Measurements from ENCODE around the gene GASK1A.
"Not testable (repeated sequence)": the region's sequence is repeated elsewhere in the genome, so short reads cannot be mapped to it uniquely, and the experiment has no call there.

The GASK1A gene

DNA sequence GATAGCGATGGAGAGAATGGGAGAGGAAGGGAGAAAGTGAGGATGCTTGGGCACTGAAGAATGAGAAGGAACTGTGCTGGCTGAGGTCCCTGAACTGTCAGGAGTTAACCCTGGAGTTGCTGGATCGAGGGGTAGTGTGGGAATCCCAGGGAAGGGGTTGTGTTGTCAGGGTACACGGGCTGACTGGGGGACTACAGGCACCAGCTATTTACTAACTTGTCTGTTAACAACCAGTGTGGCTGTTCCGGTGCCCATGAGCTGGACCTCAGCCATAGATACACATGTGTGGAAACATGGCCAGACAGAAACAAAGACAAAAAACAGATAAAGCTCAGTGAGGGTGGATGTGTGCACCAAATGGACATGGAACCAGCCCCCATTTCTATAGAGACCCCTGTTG, 55.1 kb downstream of the GASK1A start:
- Histone ChIP-seq H3K27me3 (replicated peaks; ENCODE audit: control insufficient read depth, insufficient read depth, low read length) (peaks cover 3% of the 10 kb centered on the region), H3K9me3 (ENCODE audit: control insufficient read depth, low read length) (no peaks in the 10 kb centered on the region), H3K36me3 (ENCODE audit: control insufficient read depth, insufficient read depth, low read length, severe bottlenecking) (no peaks in the 10 kb centered on the region), H3K4me3 (ENCODE audit: low read length) (no peak overlapping the region), H3K4me1 (ENCODE audit: control insufficient read depth, insufficient read depth, low read length) (peaks cover 11% of the 10 kb centered on the region), H3K9ac (ENCODE audit: low read length) (no peak overlapping the region)
- DNase-seq (ENCODE audit: low read depth), result no peak

DNA sequence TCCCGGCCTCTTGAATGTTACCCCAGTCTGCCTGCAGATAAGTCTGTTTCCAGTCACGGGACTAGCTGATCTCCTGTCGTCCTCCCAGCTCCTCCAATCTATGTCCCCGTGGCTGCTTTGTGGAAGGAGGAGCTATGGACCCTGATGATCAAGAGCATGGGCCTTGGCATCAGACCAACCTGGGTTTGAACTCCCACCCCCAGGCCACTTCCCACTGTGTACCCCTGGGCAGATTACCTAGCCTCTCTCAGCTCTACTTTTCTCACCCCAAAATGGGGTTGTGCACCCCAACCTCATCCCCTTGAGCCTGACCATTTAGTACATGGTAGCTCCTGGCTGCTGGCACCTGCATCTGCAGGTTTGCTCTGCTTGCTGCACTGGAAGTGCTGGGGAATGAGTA, 55.8 kb downstream of the GASK1A start:
- H3K27me3 ChIP-seq (replicated peaks; ENCODE audit: control insufficient read depth, insufficient read depth, low read length), result peaks cover 3% of the 10 kb centered on the region
- H3K9ac ChIP-seq (ENCODE audit: low read length), result no peak overlapping the region
- no peaks in the 10 kb centered on the region for H3K36me3 ChIP-seq (ENCODE audit: control insufficient read depth, insufficient read depth, low read length, severe bottlenecking)
- no peak overlapping the region for H3K4me3 ChIP-seq (ENCODE audit: low read length)
- peaks cover 11% of the 10 kb centered on the region for H3K4me1 ChIP-seq (ENCODE audit: control insufficient read depth, insufficient read depth, low read length)
- no peaks in the 10 kb centered on the region for H3K9me3 ChIP-seq (ENCODE audit: control insufficient read depth, low read length)
- no peak for DNase-seq (ENCODE audit: low read depth)

DNA sequence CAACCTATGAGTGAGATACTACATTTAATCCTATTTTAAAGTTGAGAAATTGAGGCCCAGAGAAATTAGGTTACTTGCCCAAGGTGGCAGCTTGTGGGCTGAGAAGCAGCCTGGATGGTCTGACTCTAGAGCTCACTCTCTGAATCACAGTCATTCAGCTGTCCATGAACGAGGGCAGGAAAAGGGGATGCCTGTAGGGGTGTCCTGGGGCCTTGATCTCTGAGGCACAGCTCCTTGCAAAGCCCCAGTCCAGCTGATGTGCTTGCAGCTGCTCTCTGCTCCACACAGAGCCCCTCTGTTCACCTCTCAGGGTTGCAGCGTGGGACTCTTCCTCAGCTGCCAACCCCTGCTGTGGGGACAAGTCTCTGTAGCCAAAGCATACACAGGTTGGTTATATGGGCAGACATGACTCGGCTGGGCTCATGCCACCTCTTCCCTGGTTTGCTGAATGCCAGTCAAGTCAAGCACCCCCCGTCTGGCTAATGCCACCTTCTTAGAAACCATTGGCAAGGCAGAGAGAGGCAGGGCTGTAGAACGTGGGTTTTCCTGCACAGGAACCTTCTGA, 56.8 kb downstream of the GASK1A start:
- peaks cover 11% of the 10 kb centered on the region for H3K4me1 ChIP-seq (ENCODE audit: control insufficient read depth, insufficient read depth, low read length)
- H3K4me3 ChIP-seq (ENCODE audit: low read length), result no peak overlapping the region
- H3K9ac ChIP-seq (ENCODE audit: low read length), result no peak overlapping the region
- no peaks in the 10 kb centered on the region for H3K9me3 ChIP-seq (ENCODE audit: control insufficient read depth, low read length)
- H3K27me3 ChIP-seq (replicated peaks; ENCODE audit: control insufficient read depth, insufficient read depth, low read length), result peaks cover 3% of the 10 kb centered on the region
- H3K36me3 ChIP-seq (ENCODE audit: control insufficient read depth, insufficient read depth, low read length, severe bottlenecking), result no peaks in the 10 kb centered on the region
- no peak for DNase-seq (ENCODE audit: low read depth)

DNA sequence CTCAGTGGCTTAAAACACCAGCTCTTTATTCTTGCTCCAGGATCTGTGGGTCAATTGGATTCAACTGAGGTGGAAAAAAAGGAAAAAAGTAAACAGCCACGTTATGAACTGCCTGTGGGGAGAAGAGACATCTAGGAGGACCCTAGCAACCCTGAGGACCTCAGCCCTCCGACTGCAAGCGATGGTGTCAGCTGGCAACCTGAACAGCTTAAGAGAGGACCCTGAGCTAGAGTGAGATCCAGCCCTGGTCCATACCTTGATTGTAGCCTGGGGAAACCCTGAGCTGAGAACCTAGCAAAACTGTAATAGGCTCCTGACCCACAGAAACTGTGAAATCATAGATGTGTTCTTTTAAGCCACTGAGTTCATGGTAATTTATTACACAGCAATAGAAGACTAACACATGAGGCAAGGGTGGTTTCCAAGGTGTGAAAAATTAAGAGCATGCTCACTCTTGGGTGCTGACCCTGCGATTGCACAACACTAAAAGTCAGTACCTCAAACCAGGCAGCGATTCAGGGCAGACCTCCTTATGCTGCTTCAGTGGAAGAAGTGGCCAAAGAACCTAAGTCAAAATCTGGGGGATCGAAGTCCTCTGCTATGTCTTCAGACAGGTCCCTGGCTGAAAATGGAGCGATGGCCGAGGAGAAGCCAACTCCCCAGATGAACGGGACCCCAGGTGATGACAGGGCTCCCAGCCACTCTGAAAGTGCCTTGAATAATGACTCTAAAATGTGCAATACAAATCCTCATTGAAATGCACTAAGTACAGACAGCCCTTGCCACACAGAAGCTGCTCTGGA, 57.7 kb downstream of the GASK1A start:
- peaks cover 3% of the 10 kb centered on the region for H3K27me3 ChIP-seq (replicated peaks; ENCODE audit: control insufficient read depth, insufficient read depth, low read length)
- H3K4me1 ChIP-seq (ENCODE audit: control insufficient read depth, insufficient read depth, low read length), result peaks cover 2% of the 10 kb centered on the region
- no peak for DNase-seq (ENCODE audit: low read depth)
- H3K9ac ChIP-seq (ENCODE audit: low read length), result no peak overlapping the region
- H3K36me3 ChIP-seq (ENCODE audit: control insufficient read depth, insufficient read depth, low read length, severe bottlenecking), result no peaks in the 10 kb centered on the region
- no peak overlapping the region for H3K4me3 ChIP-seq (ENCODE audit: low read length)
- no peaks in the 10 kb centered on the region for H3K9me3 ChIP-seq (ENCODE audit: control insufficient read depth, low read length)

DNA sequence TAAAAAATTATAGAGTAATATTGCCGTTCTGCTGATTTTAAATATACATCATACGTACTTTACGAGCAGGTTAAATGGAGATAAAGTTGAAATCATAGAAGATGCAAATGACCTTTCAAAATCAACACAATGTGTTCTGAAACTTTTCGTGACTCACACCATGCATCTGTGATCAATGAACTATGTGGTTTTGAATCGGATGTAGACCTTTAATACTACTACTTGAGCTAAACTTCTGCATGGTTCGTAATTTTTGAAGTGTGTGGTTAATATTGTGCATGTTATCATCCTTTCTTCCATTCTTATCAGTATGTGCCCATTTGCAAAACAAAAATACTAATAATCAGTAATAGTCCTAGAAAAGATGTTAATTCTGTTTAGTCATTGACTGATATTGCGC, 58.9 kb downstream of the GASK1A start:
- no peak for DNase-seq (ENCODE audit: low read depth)
- Histone ChIP-seq H3K4me3 (ENCODE audit: low read length) (no peak overlapping the region), H3K9ac (ENCODE audit: low read length) (no peak overlapping the region), H3K27me3 (replicated peaks; ENCODE audit: control insufficient read depth, insufficient read depth, low read length) (peaks cover 3% of the 10 kb centered on the region), H3K36me3 (ENCODE audit: control insufficient read depth, insufficient read depth, low read length, severe bottlenecking) (no peaks in the 10 kb centered on the region), H3K9me3 (ENCODE audit: control insufficient read depth, low read length) (no peaks in the 10 kb centered on the region), H3K4me1 (ENCODE audit: control insufficient read depth, insufficient read depth, low read length) (no peaks in the 10 kb centered on the region)

DNA sequence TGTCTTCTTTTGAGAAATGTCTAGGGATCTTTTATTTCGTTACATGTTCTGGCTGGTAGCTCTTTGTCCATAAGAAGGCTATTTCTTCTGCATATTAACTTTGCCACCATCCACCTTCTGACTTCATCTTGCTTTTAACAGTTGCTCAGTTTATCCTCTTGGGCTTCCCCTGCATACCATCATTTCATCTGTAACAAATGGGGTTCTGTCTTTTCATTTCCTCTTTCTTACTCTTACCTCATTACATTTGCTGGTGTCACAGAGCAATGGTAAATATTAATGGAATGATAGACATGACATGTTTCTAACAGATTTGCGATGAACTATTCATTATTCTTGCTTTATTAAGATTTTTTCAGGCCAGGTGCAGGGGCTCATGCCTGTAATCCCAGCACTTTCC, 62.4 kb downstream of the GASK1A start:
- Histone ChIP-seq H3K9me3 (ENCODE audit: control insufficient read depth, low read length) (peaks cover 31% of the 10 kb centered on the region), H3K9ac (ENCODE audit: low read length) (no peak overlapping the region), H3K4me1 (ENCODE audit: control insufficient read depth, insufficient read depth, low read length) (no peaks in the 10 kb centered on the region), H3K4me3 (ENCODE audit: low read length) (no peak overlapping the region), H3K36me3 (ENCODE audit: control insufficient read depth, insufficient read depth, low read length, severe bottlenecking) (no peaks in the 10 kb centered on the region), H3K27me3 (replicated peaks; ENCODE audit: control insufficient read depth, insufficient read depth, low read length) (no peaks in the 10 kb centered on the region)
- DNase-seq (ENCODE audit: low read depth), result no peak

DNA sequence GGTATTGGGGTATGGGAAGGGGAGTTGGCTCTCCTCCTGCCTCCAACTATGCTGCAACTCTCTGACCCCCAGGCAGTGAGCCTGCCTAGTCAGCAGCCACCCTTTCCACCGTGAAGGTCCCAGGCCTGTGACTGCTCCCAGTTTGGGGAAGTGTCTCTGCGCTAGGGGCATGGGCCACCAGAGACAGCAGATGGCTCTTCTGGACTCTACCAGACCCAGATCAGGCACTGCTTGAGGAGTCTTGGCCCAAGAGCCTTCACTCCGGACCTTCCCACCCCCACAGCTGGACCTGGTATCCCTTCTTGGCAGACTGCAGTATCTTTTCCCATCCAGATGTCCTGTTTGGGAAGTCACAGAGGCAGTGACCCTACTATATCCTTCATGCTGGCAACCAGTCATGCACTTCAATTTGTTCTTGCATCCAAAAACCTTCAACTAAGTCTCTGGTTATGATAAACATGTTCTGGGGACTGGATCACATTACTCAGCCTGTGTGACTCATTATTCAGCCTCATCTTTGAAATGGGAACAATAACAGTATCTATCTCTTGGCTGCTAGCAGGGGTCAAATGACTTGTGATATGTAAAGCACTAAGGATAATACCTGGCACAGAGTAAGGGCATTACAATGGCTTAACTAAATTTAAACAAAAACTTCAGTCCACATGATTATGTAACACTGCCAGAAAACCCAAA, 64.1 kb downstream of the GASK1A start:
- Histone ChIP-seq H3K9me3 (ENCODE audit: control insufficient read depth, low read length) (peaks cover 43% of the 10 kb centered on the region), H3K27me3 (replicated peaks; ENCODE audit: control insufficient read depth, insufficient read depth, low read length) (no peaks in the 10 kb centered on the region), H3K4me3 (ENCODE audit: low read length) (no peak overlapping the region), H3K9ac (ENCODE audit: low read length) (no peak overlapping the region), H3K4me1 (ENCODE audit: control insufficient read depth, insufficient read depth, low read length) (no peaks in the 10 kb centered on the region), H3K36me3 (ENCODE audit: control insufficient read depth, insufficient read depth, low read length, severe bottlenecking) (no peaks in the 10 kb centered on the region)
- no peak for DNase-seq (ENCODE audit: low read depth)

GRCh38 chr3:43043793-43044192, 64.7 kb downstream of the GASK1A start:
- Histone ChIP-seq H3K27me3 (replicated peaks; ENCODE audit: control insufficient read depth, insufficient read depth, low read length) (no peaks in the 10 kb centered on the region), H3K4me1 (ENCODE audit: control insufficient read depth, insufficient read depth, low read length) (no peaks in the 10 kb centered on the region), H3K9me3 (ENCODE audit: control insufficient read depth, low read length) (peaks cover 45% of the 10 kb centered on the region), H3K4me3 (ENCODE audit: low read length) (no peak overlapping the region), H3K9ac (ENCODE audit: low read length) (no peak overlapping the region), H3K36me3 (ENCODE audit: control insufficient read depth, insufficient read depth, low read length, severe bottlenecking) (no peaks in the 10 kb centered on the region)
- DNase-seq (ENCODE audit: low read depth), result no peak

GRCh38 chr3:43045079-43045478, 66.0 kb downstream of the GASK1A start:
- not testable (repeated sequence) for DNase-seq (ENCODE audit: low read depth); H3K27me3 ChIP-seq (replicated peaks; ENCODE audit: control insufficient read depth, insufficient read depth, low read length); H3K4me3 ChIP-seq (ENCODE audit: low read length); H3K9ac ChIP-seq (ENCODE audit: low read length); H3K4me1 ChIP-seq (ENCODE audit: control insufficient read depth, insufficient read depth, low read length); H3K36me3 ChIP-seq (ENCODE audit: control insufficient read depth, insufficient read depth, low read length, severe bottlenecking)
- H3K9me3 ChIP-seq (ENCODE audit: control insufficient read depth, low read length), result peaks cover 56% of the 10 kb centered on the region

DNA sequence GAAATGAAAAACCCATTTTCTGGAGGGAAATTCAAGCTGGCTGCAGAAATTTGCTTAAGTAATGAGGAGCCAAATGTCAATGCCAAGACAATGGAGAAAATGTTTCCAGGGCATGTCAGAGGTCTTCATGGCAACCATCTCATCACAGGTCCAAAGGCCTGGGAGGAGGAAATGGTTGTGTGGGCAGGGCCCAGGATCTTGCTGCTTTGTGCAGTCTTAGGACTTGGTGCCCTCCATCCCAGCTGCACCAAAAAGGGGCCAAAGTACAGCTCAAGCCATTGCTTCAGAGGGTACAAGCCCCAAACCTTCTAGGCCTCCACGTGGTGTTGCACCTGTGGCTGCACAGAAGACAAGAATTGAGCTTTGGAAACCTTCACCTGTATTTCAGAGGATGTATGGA, 67.5 kb downstream of the GASK1A start:
- Histone ChIP-seq H3K9me3 (ENCODE audit: control insufficient read depth, low read length) (peaks cover 71% of the 10 kb centered on the region), H3K27me3 (replicated peaks; ENCODE audit: control insufficient read depth, insufficient read depth, low read length) (no peaks in the 10 kb centered on the region), H3K4me3 (ENCODE audit: low read length) (no peak overlapping the region), H3K9ac (ENCODE audit: low read length) (no peak overlapping the region), H3K36me3 (ENCODE audit: control insufficient read depth, insufficient read depth, low read length, severe bottlenecking) (no peaks in the 10 kb centered on the region), H3K4me1 (ENCODE audit: control insufficient read depth, insufficient read depth, low read length) (no peaks in the 10 kb centered on the region)
- DNase-seq (ENCODE audit: low read depth), result no peak

GRCh38 chr3:43048470-43048869, 69.4 kb downstream of the GASK1A start:
- Histone ChIP-seq H3K27me3 (replicated peaks; ENCODE audit: control insufficient read depth, insufficient read depth, low read length) (peaks cover 6% of the 10 kb centered on the region), H3K36me3 (ENCODE audit: control insufficient read depth, insufficient read depth, low read length, severe bottlenecking) (no peaks in the 10 kb centered on the region), H3K4me3 (ENCODE audit: low read length) (no peak overlapping the region), H3K9ac (ENCODE audit: low read length) (no peak overlapping the region), H3K9me3 (ENCODE audit: control insufficient read depth, low read length) (peaks cover 69% of the 10 kb centered on the region), H3K4me1 (ENCODE audit: control insufficient read depth, insufficient read depth, low read length) (no peaks in the 10 kb centered on the region)
- no peak for DNase-seq (ENCODE audit: low read depth)
